ENCODE measurements around the gene C13orf42.
"Not testable (repeated sequence)": the region's sequence is repeated elsewhere in the genome, so short reads cannot be mapped to it uniquely, and the experiment has no call there.

C13orf42 gene

DNA sequence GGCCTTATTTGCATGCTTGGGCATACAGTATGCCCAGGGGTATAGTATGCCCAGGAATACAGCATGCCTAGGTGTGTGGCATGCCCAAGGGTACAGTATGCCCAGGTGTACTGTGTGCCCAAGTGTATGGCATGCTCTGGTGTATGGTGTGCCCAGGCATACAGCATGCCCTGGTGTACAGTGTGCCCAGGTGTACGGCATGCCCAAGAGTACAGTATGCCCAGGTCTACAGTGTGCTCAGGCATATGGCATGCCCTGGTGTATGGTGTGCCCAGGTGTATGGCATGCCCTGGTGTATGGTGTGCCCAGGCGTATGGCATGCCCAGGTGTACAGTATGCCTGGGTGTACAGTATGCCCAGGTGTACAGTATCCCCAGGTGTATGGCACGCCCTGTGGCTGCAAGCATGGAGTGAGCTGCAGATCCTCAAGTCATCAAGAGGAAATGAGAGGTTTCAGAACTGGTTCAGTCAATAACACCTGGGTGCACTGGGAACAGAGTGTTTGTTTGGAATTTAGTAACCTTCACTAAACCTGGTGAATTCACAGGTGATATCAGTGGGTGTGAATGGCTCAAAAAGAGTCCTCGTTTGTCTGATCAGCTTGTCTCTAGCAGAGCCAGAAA lies 7.8 kb upstream of the C13orf42 start:
- no peak for DNase-seq

DNA sequence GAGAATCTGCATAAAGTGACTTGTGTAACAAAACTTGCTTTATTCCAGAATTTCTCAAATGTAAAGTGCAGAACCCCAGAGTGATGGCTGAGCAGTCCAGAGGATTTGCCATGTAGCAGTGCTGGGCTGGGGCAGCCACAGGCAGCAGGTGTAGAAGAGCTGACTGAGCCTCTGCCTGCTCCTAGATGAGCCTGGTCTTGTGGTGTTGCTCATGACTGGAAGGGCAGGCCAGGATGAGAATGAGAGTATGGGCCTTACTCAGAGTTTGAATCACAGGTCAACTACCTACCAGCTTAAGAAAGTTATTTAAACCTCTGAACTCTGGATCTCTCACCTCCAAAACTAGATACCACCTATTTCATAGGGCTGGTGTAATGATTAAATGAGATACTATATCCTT lies 2.9 kb upstream of the C13orf42 start:
- DNase-seq = no peak

DNA sequence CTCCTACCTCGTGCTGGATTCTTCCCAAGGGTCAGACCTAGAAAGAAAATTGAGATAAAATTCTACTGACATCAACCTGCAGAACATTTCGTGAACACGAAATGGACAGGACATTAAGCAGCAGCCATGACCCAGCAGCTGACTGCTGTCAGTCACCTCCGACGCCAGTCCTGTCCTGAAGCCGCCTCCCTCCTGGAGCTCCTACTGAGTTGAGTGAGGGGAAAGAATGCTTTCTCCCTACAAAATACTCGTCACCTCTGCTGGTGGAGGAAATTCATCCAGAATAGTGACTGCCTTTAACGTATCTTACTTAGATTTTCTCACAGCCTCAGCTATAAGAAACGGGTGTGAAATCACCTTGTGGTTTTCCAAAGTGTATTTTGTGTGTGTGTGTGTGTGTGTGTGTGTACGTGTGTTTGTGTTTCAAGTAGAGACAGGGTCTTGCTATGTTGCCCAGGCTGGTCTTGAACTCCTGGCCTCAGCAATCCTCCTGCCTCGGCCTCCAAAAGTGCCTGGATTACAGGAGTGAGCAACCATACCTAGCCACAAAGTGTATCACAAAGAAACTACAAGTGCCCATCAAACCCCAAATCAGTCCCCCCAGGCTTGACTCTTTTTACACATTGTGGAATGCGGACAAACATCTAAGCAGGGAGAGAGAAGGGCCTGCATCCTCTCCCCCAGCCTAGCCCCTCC lies 2.3 kb upstream of the C13orf42 start:
- DNase-seq = no peak

GRCh38 chr13:51112771-51113170 lies 1.7 kb upstream of the C13orf42 start:
- DNase-seq = no peak

GRCh38 chr13:51111997-51112396 lies 923 bp upstream of the C13orf42 start:
- DNase-seq = no peak

DNA sequence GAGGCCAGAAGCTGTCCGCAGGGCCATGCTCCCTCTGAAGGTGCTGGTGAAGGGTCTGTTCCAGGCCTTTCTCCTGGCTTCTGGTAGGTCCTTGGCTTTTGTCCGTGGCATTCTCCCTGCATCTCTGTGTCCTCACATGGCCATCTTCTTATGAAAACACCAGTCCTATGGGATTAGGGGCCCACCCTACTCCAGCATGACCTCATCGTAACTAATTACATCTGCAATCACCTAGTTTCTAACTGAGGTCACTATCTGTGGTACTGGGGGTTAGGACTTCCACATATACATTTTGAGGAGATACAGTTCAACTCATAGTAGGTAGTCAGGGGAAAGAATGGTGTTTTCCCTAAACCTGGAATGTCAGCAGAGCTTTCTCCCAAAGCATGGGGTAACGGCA lies 3.1 kb downstream of the C13orf42 start:
- DNase-seq = no peak

DNA sequence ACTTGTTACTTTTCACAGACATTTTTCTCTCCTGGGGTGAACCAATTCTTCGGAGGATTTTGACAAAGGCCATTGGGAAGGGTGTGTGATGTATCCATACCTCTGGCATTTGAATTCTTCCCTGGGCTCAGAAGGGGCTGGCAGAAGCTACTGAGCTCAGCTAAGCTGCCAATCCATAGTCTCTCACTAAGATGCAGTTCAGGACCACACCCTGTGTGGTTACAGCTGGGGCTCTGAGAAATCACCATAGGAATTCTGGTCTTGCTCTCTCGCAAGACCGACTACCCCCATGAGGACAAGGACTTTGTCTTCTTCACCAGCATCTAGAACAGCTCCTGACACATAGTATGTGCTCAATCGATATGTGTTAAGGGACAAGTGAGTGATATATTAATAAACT lies 6.0 kb downstream of the C13orf42 start:
- DNase-seq = no peak

- DNase-seq = no peak
Measured at GRCh38 chr13:51101636-51102235, 9.3 kb downstream of the C13orf42 start.

- no peak for DNase-seq
Measured at GRCh38 chr13:51097353-51098043, 13.6 kb downstream of the C13orf42 start.

DNA sequence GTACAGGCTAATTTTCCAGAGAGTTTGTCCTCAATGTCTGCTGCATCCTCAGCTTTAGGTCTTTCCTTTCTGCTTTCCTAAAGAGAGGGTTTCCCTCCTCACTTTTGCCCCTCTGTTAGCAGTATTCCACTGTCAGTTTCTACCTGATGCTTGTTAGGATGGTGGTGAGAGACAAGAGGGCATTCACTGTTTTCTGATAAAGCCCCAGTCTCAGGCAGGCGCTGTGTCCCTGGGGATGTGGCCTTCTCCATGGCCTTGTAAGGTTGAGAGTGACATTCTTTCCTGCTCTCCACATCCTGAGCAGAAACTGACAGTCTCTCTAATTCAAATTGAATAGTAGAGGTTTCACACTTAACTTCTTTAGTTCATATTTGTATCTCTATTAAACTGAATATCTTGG lies 14.9 kb downstream of the C13orf42 start:
- DNase-seq = no peak

- no peak for DNase-seq
Measured at GRCh38 chr13:51093574-51093973, 17.5 kb downstream of the C13orf42 start.

DNA sequence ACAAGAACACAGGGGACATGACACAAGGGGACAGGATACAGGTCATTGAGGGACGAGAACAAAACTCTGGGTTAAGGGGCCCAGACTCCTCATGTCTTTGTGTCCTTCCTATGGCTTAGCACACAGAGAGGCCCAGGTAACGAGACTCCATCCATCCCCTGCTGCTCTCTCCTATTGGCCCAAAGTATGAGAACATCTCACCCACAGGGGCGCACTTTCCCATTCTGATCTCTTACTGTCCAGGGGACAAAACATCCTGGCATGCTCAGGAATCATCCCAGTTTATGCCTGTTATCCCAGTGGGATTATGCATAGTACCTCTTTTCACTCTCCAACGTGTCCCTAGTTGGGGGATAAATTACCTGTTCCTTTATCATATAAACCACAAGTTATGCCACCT lies 19.2 kb downstream of the C13orf42 start:
- DNase-seq = no peak

- no peak for DNase-seq
Measured at GRCh38 chr13:51083706-51084105, 27.4 kb downstream of the C13orf42 start.

DNA sequence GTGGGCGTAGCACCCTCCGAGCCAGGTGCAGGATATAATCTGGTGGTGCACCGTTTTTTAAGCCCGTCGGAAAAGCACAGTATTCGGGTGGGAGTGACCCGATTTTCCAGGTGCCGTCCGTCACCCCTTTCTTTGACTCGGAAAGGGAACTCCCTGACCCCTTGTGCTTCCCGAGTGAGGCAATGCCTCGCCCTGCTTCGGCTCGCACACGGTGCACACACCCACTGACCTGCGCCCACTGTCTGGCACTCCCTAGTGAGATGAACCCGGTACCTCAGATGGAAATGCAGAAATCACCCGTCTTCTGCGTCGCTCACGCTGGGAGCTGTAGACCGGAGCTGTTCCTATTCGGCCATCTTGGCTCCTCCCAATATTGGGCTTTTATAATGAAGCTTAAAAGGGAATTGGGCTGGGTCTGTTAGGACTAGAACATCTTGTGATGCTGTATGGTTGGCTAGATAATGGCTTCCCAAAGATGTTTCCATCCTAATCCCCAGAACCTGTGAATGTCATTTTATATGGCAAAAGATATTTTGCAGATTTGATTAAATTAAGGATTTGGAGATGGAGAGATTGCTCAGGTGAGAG lies 30.5 kb downstream of the C13orf42 start:
- DNase-seq = not testable (repeated sequence)

- no peak for DNase-seq
Measured at GRCh38 chr13:51071493-51071892, 39.6 kb downstream of the C13orf42 start.

- peak; percentile 68 for DNase-seq
Measured at GRCh38 chr13:51070005-51070649, 40.9 kb downstream of the C13orf42 start.

GRCh38 chr13:51068501-51068900 lies 42.6 kb downstream of the C13orf42 start:
- DNase-seq = no peak

DNA sequence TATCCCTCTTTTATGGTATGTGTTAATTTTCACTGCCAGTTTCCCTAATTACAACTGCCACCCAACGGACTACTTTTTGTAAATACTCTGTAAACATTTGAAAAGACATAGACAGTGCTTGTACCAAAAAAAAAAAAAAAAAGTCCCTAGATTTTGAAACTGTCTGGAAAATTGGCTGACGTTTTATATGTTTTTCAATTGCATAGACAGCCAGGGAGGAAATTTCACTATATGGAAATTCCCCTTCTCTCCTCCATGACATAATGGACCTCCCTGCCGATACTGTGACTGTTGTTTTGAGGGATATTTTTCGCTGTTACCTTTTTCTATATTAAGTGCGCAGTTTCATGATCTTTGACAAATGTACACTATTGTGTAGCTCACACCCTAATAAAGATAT lies 43.4 kb downstream of the C13orf42 start:
- no peak for DNase-seq

DNA sequence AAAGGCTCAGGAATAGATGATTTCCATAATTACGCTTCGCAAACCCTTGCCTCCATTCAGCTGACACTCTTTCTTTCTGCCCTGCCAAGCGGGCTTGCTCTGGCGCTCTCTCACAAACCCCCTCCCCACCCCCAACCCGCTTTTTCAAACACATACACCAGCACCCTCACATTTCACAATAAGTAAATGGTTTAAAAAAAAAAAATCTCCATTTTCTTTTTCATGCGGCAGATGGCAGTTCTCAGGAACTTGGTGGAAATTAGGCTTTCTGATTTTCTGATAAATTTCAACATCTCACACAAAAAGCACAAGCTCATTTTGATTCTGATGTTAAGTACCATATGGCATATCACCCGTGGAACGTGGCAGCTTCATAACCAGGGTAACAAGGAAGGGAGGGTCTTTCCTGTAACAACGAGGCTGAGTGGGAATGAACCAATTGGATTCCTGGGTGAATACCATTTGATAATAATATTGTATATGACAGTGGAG lies 43.8 kb downstream of the C13orf42 start:
- DNase-seq = no peak

- no peak for DNase-seq
Measured at GRCh38 chr13:51066091-51066831, 44.8 kb downstream of the C13orf42 start.

DNA sequence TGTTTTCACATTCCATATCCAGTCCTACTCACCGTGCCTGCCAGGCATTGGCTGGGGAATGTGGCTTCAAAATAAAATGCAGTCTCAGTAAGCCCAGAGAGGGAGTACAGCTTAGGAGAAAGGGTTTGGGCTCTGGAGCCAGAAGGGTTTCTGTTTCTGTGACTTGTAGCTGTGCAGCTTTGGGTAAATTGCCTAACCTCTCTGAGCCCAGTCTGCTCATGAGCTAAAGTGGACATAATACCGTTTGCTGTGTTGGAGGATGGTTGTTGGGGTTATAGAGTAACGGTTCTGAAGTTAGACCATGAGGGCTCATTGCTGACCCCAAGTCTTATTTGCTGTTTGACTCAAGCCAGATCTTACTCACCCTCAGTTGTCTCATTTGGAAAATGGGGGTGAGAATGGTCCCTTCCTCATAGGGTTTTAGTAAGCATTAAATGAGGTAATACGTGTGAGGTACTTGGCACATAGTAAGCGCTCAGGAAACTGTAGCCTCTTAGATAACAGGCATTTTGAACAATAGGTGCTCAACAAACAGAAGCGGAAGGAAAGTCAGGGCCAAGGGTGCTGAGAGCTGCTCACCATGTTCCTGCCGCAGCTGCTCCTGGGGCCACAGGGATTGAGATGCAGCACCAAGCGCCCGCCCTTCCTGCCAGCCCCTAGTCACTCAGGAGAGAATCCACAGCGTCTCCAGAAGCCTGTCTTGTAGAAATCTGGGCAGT lies 45.5 kb downstream of the C13orf42 start:
- DNase-seq = no peak

All from SHP77 treated with DMSO at 0.1 percent for 48 hours (cell line).